SK-N-SH treated with all-trans-retinoic acid at 6 μM for 48 hours (cell line): ENCODE results near the gene DIP2B.

ENCODE experiments used
- ATAC-seq: fragments of 200-7000 bp; cut with Tn5 transposase; 3 replicates; pipeline ENCODE4 v1.9.1; 2020; ENCODE audit warnings: mild to moderate bottlenecking, moderate library complexity
- ARNTL ChIP-seq: fragments of 450-650 bp; formaldehyde crosslinking; IDR thresholded peaks from 2 replicates; pipeline ENCODE4 v1.5.0; 2020; ENCODE audit warnings: low read depth, mild to moderate bottlenecking, moderate library complexity, borderline replicate concordance
- BACH2 ChIP-seq: fragments of 250-450 bp; sonication (Bioruptor Pico); IDR thresholded peaks from 2 replicates; pipeline ENCODE4 v1.9.0; 2021; ENCODE audit warnings: mild to moderate bottlenecking, borderline replicate concordance
- CSDC2 ChIP-seq: fragments of 250-450 bp; sonication (Bioruptor Pico); IDR thresholded peaks from 2 replicates; pipeline ENCODE4 v1.5.0; 2020; ENCODE audit warnings: mild to moderate bottlenecking, moderate library complexity
- ESRRG ChIP-seq: fragments of 250-450 bp; sonication (Bioruptor Pico); IDR thresholded peaks from 2 replicates; pipeline ENCODE4 v1.6.1; 2021; ENCODE audit warnings: mild to moderate bottlenecking
- GLIS3 ChIP-seq: fragments of 250-450 bp; sonication (Bioruptor Pico); IDR thresholded peaks from 2 replicates; pipeline ENCODE4 v1.5.0; 2020; ENCODE audit warnings: mild to moderate bottlenecking, moderate library complexity
- ISL1 ChIP-seq: fragments of 250-450 bp; sonication (Bioruptor Pico); IDR thresholded peaks from 2 replicates; pipeline ENCODE4 v2.1.2; 2022; ENCODE audit warnings: mild to moderate bottlenecking, moderate library complexity
- POU6F1 ChIP-seq: fragments of 250-450 bp; sonication (Bioruptor Pico); IDR thresholded peaks from 2 replicates; pipeline ENCODE4 v1.8.0; 2021; ENCODE audit warnings: low read depth, mild to moderate bottlenecking, moderate library complexity, borderline replicate concordance
- RARB ChIP-seq: fragments of 250-450 bp; sonication (Bioruptor Pico); IDR thresholded peaks from 2 replicates; pipeline ENCODE4 v1.8.0; 2021; ENCODE audit warnings: mild to moderate bottlenecking, moderate library complexity
- SNAI2 ChIP-seq: fragments of 250-450 bp; sonication (Bioruptor Pico); IDR thresholded peaks from 2 replicates; pipeline ENCODE4 v1.5.0; 2020; ENCODE audit warnings: mild to moderate bottlenecking, moderate library complexity
- TCF4 ChIP-seq: fragments of 250-450 bp; sonication (Bioruptor Pico); IDR thresholded peaks from 2 replicates; pipeline ENCODE4 v1.8.0; 2021; ENCODE audit warnings: mild to moderate bottlenecking, moderate library complexity, borderline replicate concordance
- TOX ChIP-seq: fragments of 250-450 bp; sonication (Bioruptor Pico); IDR thresholded peaks from 2 replicates; pipeline ENCODE4 v1.8.0; 2021; ENCODE audit warnings: mild to moderate bottlenecking, moderate library complexity, borderline replicate concordance
- TSHZ2 ChIP-seq: fragments of 250-450 bp; sonication (Bioruptor Pico); IDR thresholded peaks from 2 replicates; pipeline ENCODE4 v1.5.0; 2020; ENCODE audit warnings: mild to moderate bottlenecking, moderate library complexity
- ZC3H10 ChIP-seq: fragments of 250-450 bp; sonication (Bioruptor Pico); IDR thresholded peaks from 2 replicates; pipeline ENCODE4 v1.5.1; 2021; ENCODE audit warnings: mild to moderate bottlenecking, moderate library complexity
- ZFP3 ChIP-seq: fragments of 250-450 bp; sonication (Bioruptor Pico); IDR thresholded peaks from 2 replicates; pipeline ENCODE4 v1.5.0; 2020; ENCODE audit warnings: mild to moderate bottlenecking, moderate library complexity
- ZFP30 ChIP-seq: fragments of 450-650 bp; formaldehyde crosslinking; IDR thresholded peaks from 2 replicates; pipeline ENCODE4 v1.5.0; 2022; ENCODE audit warnings: mild to moderate bottlenecking, moderate library complexity
- ZNF565 ChIP-seq: fragments of 450-650 bp; formaldehyde crosslinking; conservative IDR thresholded peaks from 2 replicates; pipeline ENCODE4 v1.5.0; 2020; ENCODE audit warnings: low read depth, mild to moderate bottlenecking, moderate library complexity
- ZNF70 ChIP-seq: fragments of 450-650 bp; formaldehyde crosslinking; IDR thresholded peaks from 2 replicates; pipeline ENCODE4 v1.5.0; 2020; ENCODE audit warnings: mild to moderate bottlenecking, moderate library complexity
- ZNF8 ChIP-seq: fragments of 450-650 bp; formaldehyde crosslinking; IDR thresholded peaks from 2 replicates; pipeline ENCODE4 v1.5.0; 2020; ENCODE audit warnings: mild to moderate bottlenecking, moderate library complexity
- TF ChIP-seq, protein P1 (sequence below): fragments of 250-450 bp; sonication (Bioruptor Pico); IDR thresholded peaks from 2 replicates; pipeline ENCODE4 v1.5.1; 2020; ENCODE audit warnings: low read depth, mild to moderate bottlenecking, moderate library complexity
- TF ChIP-seq, protein P2 (sequence below): fragments of 250-450 bp; sonication (Bioruptor Pico); IDR thresholded peaks from 2 replicates; pipeline ENCODE4 v1.5.1; 2021; ENCODE audit warnings: mild to moderate bottlenecking, moderate library complexity
- TF ChIP-seq, protein P3 (sequence below): fragments of 250-450 bp; sonication (Bioruptor Pico); IDR thresholded peaks from 2 replicates; pipeline ENCODE4 v1.8.0; 2020; ENCODE audit warnings: mild to moderate bottlenecking, moderate library complexity, borderline replicate concordance

Gene DIP2B

GRCh38 chr12:50685641-50686040 lies 180.9 kb downstream of the DIP2B start:
- TF ChIP-seq ESRRG (CRISPR knock-in tag) = no peak
- TF ChIP-seq ISL1 (CRISPR knock-in tag) = no peak
- no peak for TF ChIP-seq CSDC2 (CRISPR knock-in tag)
- no peak for TF ChIP-seq ZNF70 (CRISPR knock-in tag)
- no peak for TF ChIP-seq RARB (CRISPR knock-in tag)
- TF ChIP-seq, protein P1, sequence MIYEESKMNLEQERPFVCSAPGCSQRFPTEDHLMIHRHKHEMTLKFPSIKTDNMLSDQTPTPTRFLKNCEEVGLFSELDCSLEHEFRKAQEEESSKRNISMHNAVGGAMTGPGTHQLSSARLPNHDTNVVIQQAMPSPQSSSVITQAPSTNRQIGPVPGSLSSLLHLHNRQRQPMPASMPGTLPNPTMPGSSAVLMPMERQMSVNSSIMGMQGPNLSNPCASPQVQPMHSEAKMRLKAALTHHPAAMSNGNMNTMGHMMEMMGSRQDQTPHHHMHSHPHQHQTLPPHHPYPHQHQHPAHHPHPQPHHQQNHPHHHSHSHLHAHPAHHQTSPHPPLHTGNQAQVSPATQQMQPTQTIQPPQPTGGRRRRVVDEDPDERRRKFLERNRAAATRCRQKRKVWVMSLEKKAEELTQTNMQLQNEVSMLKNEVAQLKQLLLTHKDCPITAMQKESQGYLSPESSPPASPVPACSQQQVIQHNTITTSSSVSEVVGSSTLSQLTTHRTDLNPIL (CRISPR knock-in tag) = no peak
- no peak for TF ChIP-seq ZNF8 (CRISPR knock-in tag)
- TF ChIP-seq ZNF565 (CRISPR knock-in tag) = no peak
- no peak for TF ChIP-seq TCF4
- TF ChIP-seq ZFP30 = no peak
- TF ChIP-seq BACH2 = no peak
- TF ChIP-seq TSHZ2 (CRISPR knock-in tag) = no peak
- no peak for TF ChIP-seq ARNTL (CRISPR knock-in tag)
- no peak for TF ChIP-seq SNAI2 (CRISPR knock-in tag)
- no peak for TF ChIP-seq ZFP3 (CRISPR knock-in tag)
- no peak for TF ChIP-seq POU6F1 (CRISPR knock-in tag)
- TF ChIP-seq ZC3H10 = no peak
- TF ChIP-seq, protein P2, sequence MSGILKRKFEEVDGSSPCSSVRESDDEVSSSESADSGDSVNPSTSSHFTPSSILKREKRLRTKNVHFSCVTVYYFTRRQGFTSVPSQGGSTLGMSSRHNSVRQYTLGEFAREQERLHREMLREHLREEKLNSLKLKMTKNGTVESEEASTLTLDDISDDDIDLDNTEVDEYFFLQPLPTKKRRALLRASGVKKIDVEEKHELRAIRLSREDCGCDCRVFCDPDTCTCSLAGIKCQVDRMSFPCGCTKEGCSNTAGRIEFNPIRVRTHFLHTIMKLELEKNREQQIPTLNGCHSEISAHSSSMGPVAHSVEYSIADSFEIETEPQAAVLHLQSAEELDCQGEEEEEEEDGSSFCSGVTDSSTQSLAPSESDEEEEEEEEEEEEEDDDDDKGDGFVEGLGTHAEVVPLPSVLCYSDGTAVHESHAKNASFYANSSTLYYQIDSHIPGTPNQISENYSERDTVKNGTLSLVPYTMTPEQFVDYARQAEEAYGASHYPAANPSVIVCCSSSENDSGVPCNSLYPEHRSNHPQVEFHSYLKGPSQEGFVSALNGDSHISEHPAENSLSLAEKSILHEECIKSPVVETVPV (CRISPR knock-in tag) = no peak
- TF ChIP-seq TOX = no peak
- no peak for TF ChIP-seq GLIS3 (CRISPR knock-in tag)
- no peak for ATAC-seq

- no peak for ATAC-seq
- TF ChIP-seq TOX (no peak), ESRRG (CRISPR knock-in tag) (no peak)
These were observed 181.6 kb downstream of the DIP2B start for GRCh38 chr12:50686406-50686805.

DNA sequence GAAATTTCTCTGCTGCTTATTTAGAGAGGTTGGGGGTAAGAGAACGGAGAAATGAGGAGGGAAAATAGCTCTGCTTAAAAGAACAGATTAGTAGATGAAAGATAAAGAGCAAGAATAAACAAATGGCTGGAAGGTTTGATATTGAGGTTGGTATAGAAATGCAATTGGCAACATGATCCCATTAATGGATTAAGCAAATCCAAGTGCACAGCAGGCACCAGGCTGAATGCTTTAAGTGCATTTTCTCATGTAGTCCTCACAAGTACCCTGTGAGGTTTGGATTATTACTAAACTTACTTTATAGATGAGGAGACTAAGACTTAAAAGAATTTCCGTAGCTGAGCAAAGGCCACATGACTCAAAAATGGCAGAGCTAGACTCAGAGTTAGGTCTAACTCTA lies 182.2 kb downstream of the DIP2B start:
- TF ChIP-seq ZNF8 (CRISPR knock-in tag) (no peak), GLIS3 (CRISPR knock-in tag) (no peak), ISL1 (CRISPR knock-in tag) (no peak), ESRRG (CRISPR knock-in tag) (no peak), ZFP3 (CRISPR knock-in tag) (no peak), RARB (CRISPR knock-in tag) (no peak)
- TF ChIP-seq, all 23 proteins: peak for 0
- no peak for ATAC-seq

DNA sequence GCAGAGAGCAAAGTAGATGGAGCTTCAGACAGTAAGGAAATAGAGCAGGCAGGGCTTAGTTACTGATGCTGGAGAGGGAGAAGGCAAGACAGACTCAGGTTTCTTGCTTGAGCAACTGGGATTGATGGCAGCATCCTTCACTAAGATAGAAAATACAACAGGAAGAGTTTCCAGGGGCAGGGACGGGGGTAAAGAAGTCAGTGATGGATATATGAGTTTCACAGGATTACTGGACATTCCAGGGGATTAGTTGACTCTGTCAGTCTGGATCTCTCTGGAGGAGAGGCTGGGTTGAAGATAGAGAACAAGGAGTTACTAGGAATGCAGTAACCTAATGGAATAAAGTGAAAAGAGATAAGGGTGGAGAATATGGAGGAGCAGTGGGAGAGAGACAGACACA lies 184.7 kb downstream of the DIP2B start:
- ATAC-seq = no peak
- TF ChIP-seq RARB (CRISPR knock-in tag) (no peak), BACH2 (no peak), ZFP3 (CRISPR knock-in tag) (no peak), POU6F1 (CRISPR knock-in tag) (no peak), ZNF565 (CRISPR knock-in tag) (no peak), TSHZ2 (CRISPR knock-in tag) (no peak), TOX (no peak)
- TF ChIP-seq, protein P3, sequence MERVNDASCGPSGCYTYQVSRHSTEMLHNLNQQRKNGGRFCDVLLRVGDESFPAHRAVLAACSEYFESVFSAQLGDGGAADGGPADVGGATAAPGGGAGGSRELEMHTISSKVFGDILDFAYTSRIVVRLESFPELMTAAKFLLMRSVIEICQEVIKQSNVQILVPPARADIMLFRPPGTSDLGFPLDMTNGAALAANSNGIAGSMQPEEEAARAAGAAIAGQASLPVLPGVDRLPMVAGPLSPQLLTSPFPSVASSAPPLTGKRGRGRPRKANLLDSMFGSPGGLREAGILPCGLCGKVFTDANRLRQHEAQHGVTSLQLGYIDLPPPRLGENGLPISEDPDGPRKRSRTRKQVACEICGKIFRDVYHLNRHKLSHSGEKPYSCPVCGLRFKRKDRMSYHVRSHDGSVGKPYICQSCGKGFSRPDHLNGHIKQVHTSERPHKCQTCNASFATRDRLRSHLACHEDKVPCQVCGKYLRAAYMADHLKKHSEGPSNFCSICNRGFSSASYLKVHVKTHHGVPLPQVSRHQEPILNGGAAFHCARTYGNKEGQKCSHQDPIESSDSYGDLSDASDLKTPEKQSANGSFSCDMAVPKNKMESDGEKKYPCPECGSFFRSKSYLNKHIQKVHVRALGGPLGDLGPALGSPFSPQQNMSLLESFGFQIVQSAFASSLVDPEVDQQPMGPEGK (CRISPR knock-in tag) = no peak
- TF ChIP-seq, protein P1 (CRISPR knock-in tag) = no peak
